ENCODE data around the gene SFN.

The SFN gene

GRCh38 chr1:26838474-26839338, 24.2 kb upstream of the SFN start:
- Histone ChIP-seq H3K9me3 (ENCODE audit: control insufficient read depth, insufficient read depth, low read length) (no peaks in the 10 kb centered on the region), H3K4me1 (ENCODE audit: control insufficient read depth, low read length) (peaks cover 18% of the 10 kb centered on the region), H3K4me2 (ENCODE audit: low read length) (no peak overlapping the region), H3K27ac (ENCODE audit: low read depth, low read length) (no peak overlapping the region), H3F3A (ENCODE audit: control insufficient read depth, insufficient read depth) (no peaks in the 10 kb centered on the region), H3K27me3 (ENCODE audit: control insufficient read depth, low read length) (no peaks in the 10 kb centered on the region), H3K79me2 (ENCODE audit: control insufficient read depth, low read length) (no peaks in the 10 kb centered on the region; the same call in 1 of the 2 replicates), H4K20me1 (ENCODE audit: control insufficient read depth, insufficient read depth, low read depth, low read length) (no peaks in the 10 kb centered on the region), H3K4me3 (ENCODE audit: low read length) (no peak overlapping the region), H3K9me2 (replicated peaks; ENCODE audit: control insufficient read depth, low read length) (no peaks in the 10 kb centered on the region), H3K36me3 (ENCODE audit: control insufficient read depth, low read length) (peaks cover 51% of the 10 kb centered on the region)
- no peak for TF ChIP-seq EZH2phosphoT487 (IDR thresholded peaks at IDR 0.05; ENCODE audit: borderline replicate concordance, low read length)
- TF ChIP-seq CTCF (IDR thresholded peaks at IDR 0.05; ENCODE audit: low read depth, low read length, poor library complexity, severe bottlenecking), result no peak

GRCh38 chr1:26839339-26839722, 23.6 kb upstream of the SFN start:
- peaks cover 47% of the 10 kb centered on the region for H3K36me3 ChIP-seq (ENCODE audit: control insufficient read depth, low read length)
- peaks cover 11% of the 10 kb centered on the region for H3K4me1 ChIP-seq (ENCODE audit: control insufficient read depth, low read length)
- H3K27me3 ChIP-seq (ENCODE audit: control insufficient read depth, low read length), result no peaks in the 10 kb centered on the region
- H3K4me3 ChIP-seq (ENCODE audit: low read length), result no peak overlapping the region
- H3K79me2 ChIP-seq (ENCODE audit: control insufficient read depth, low read length), result no peaks in the 10 kb centered on the region; the same call in 1 of the 2 replicates
- H4K20me1 ChIP-seq (ENCODE audit: control insufficient read depth, insufficient read depth, low read depth, low read length), result no peaks in the 10 kb centered on the region
- H3K9me3 ChIP-seq (ENCODE audit: control insufficient read depth, insufficient read depth, low read length), result no peaks in the 10 kb centered on the region
- TF ChIP-seq EZH2phosphoT487 (IDR thresholded peaks at IDR 0.05; ENCODE audit: borderline replicate concordance, low read length), result no peak
- no peak for TF ChIP-seq CTCF (IDR thresholded peaks at IDR 0.05; ENCODE audit: low read depth, low read length, poor library complexity, severe bottlenecking)
- H3K27ac ChIP-seq (ENCODE audit: low read depth, low read length), result no peak overlapping the region
- H3F3A ChIP-seq (ENCODE audit: control insufficient read depth, insufficient read depth), result no peaks in the 10 kb centered on the region
- no peak overlapping the region for H3K4me2 ChIP-seq (ENCODE audit: low read length)
- H3K9me2 ChIP-seq (replicated peaks; ENCODE audit: control insufficient read depth, low read length), result no peaks in the 10 kb centered on the region

GRCh38 chr1:26839779-26840178, 23.2 kb upstream of the SFN start:
- no peaks in the 10 kb centered on the region for H4K20me1 ChIP-seq (ENCODE audit: control insufficient read depth, insufficient read depth, low read depth, low read length)

More at GRCh38 chr1:26839779-26840178, 23.2 kb upstream of the SFN start:
- Histone ChIP-seq H3F3A (ENCODE audit: control insufficient read depth, insufficient read depth) (no peaks in the 10 kb centered on the region), H3K9me3 (ENCODE audit: control insufficient read depth, insufficient read depth, low read length) (no peaks in the 10 kb centered on the region), H3K27me3 (ENCODE audit: control insufficient read depth, low read length) (no peaks in the 10 kb centered on the region), H3K4me1 (ENCODE audit: control insufficient read depth, low read length) (peaks cover 9% of the 10 kb centered on the region), H3K27ac (ENCODE audit: low read depth, low read length) (no peak overlapping the region), H3K9me2 (replicated peaks; ENCODE audit: control insufficient read depth, low read length) (no peaks in the 10 kb centered on the region), H3K36me3 (ENCODE audit: control insufficient read depth, low read length) (peaks cover 43% of the 10 kb centered on the region), H3K79me2 (ENCODE audit: control insufficient read depth, low read length) (no peaks in the 10 kb centered on the region), H3K4me2 (ENCODE audit: low read length) (no peak overlapping the region), H3K4me3 (ENCODE audit: low read length) (no peak overlapping the region)
- TF ChIP-seq CTCF (IDR thresholded peaks at IDR 0.05; ENCODE audit: low read depth, low read length, poor library complexity, severe bottlenecking) (no peak), EZH2phosphoT487 (IDR thresholded peaks at IDR 0.05; ENCODE audit: borderline replicate concordance, low read length) (no peak)

Measured in DOHH2 (cell line).